ENCODE results near the gene PIK3AP1. TPM values are rescaled to one million over a fixed set of nuclear protein-coding genes. Genes with fewer than 3 reads are reported as not detected.

The PIK3AP1 gene
- total RNA-seq, 1 donor from 2014 or later: 6.1 TPM

Other genes with a start within 250 kb of the PIK3AP1 start
- 0.10 TPM in 1 of 2 replicates, not detected in the other for gene TLL2, start 206.6 kb downstream of the PIK3AP1 start, total RNA-seq
- gene TM9SF3, start 133.5 kb downstream of the PIK3AP1 start, total RNA-seq: 74.9 and 80.0 TPM in 2 replicates
- 26.7 and 30.5 TPM in 2 replicates for gene LCOR, start 111.8 kb upstream of the PIK3AP1 start, total RNA-seq